Measurements from ENCODE around the gene DEFB131B.
"Not testable (repeated sequence)": the region's sequence is repeated elsewhere in the genome, so short reads cannot be mapped to it uniquely, and the experiment has no call there.

GRCh38 chr11:71829686-71830085 lies 48.6 kb upstream of the DEFB131B start:
- TF ChIP-seq CTCF (IDR thresholded peaks at IDR 0.05); POLR2A (IDR thresholded peaks at IDR 0.05); POLR2AphosphoS5 (IDR thresholded peaks at IDR 0.05); EP300 (IDR thresholded peaks at IDR 0.05; ENCODE audit: low read depth): not testable (repeated sequence)

Measured in transverse colon (tissue), 4 donors.